HG02938 (cell line): ENCODE measurements around the gene NRCAM.

Source experiments
- ATAC-seq: cut with Tn5 transposase; IDR thresholded peaks from one replicate; pipeline ENCODE4 v1.9.1; 2021; ENCODE audit warnings: mild to moderate bottlenecking, moderate library complexity; ENCODE audit not compliant: unreplicated experiment

NRCAM gene

DNA sequence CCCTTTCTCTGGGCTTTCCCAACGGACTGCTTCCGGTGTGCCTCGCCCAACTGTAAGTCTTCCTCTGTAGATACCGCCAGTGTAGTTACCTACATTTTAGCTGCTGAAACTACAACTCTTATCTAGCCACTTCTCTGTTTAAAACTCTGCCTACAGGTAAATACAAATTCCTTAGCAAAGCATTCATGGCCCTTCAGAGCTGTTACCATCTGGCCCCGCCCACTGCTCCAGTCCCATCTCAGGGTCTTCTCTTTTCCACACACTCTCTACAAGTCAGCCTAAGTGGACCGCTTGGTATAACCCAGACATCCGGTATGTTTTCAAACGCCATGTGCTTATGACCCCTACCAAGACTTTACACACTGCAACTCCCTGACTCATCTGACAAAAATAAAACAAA lies 285.1 kb downstream of the NRCAM start:
- ATAC-seq, result no peak

DNA sequence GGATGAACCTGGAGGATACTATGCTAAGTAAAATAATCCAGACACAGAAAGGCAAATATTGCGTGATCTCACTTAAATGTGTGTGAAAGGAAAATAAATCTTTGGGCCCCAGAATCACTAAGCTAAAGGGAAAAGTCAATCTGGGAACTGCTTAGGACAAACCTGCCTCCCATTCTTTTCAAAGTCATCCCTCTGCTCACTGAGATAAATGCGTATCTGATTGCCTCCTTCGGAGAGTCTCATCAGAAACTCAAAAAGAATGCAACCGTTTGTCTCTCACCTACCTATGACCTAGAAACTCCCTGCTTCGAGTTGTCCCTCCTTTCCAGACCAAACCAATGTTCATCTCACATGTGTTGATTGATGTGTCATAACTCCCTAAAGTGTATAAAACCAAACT lies 286.0 kb downstream of the NRCAM start:
- no peak for ATAC-seq

DNA sequence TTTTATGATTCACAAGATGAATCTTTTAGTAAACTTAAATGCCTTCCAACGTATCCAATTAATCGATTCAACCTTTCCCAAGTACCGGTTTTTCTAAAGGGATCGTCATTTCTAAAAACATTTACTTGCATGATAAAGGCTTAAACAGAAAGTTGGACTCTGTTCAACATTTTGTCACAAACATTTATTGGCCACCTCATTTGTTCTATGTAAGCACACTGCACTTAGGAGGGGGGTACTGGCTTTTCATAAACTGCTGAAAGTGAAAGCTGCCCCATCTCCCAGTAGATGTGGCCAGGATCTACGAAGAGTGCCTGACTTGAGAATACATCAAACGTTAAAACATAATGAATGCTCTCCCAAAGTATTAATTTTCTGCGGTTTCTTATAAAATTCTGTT lies 288.8 kb downstream of the NRCAM start:
- ATAC-seq, result no peak

DNA sequence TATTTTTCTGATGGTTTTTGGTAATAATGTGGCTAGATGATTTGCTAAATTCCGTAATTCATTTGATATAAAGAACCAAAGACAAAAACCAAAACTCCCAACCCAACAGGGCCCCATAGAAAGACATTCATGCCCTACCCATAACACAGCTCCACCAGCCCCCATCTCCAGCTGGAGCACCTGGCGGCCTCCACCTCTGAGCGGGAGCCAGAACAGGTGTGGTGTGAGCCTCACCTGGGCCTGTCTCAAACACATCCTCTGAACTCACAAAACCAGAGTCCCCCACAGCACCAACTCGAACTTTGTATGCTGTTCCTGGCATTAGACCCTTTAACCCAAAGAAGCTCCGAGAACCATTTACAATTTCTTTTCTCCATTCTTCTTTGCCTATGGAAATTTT lies 289.5 kb downstream of the NRCAM start:
- ATAC-seq, result no peak

DNA sequence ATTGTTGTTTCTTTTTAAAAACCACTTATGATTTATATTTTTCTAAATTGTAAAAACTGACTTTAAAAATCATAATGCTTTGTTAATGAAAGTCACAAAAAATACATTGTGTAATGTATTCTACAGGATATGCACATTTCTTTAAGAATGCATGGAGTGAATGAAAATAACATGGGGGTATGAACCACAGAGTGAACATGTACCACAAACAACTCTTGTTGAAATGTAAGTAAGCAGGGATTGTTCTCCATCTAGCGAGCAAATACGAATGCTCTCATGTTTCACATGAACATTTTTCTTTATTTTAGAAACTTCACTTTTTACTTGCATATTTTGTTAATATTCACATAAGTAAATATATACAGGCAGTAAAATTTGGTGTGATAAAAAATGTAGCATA lies 290.5 kb downstream of the NRCAM start:
- no peak for ATAC-seq

DNA sequence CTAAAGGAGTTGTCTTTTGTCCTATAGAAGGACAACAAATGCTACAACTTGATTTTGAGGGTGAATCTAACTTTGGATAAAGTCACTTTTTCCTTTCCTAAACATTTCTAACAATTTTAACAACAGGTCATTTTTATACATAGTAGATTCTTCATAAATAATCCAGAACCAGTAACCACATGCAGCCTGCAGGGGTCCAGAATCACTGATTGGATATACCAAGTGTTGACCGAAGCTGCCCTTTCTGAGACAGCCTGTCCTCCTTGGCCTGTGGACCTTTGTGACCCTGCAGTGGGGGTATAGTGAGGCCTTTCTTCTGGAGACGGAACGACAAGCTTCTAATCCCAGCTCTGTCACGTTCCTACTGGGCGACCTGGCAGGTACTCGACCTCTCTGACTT lies 291.3 kb downstream of the NRCAM start:
- no peak for ATAC-seq

DNA sequence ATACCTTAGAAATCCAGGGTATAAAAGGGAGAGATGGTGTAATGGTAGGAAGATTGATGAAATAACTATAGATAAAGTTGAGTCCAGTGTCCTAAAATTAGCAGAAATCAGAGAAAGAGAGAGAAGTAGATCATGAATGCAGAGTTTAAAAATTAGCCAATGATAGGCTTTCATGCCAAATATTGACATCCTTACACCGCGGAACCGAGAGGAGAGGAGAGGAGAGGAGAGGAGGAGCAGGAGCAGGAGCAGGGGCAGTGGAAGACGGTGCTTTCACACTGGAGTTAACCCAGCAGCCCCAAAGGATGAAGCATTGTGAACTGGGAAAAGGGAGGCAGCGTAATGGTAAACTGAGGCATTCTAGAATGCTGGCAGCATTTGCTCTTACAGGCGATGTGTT lies 291.9 kb downstream of the NRCAM start:
- ATAC-seq, result no peak

DNA sequence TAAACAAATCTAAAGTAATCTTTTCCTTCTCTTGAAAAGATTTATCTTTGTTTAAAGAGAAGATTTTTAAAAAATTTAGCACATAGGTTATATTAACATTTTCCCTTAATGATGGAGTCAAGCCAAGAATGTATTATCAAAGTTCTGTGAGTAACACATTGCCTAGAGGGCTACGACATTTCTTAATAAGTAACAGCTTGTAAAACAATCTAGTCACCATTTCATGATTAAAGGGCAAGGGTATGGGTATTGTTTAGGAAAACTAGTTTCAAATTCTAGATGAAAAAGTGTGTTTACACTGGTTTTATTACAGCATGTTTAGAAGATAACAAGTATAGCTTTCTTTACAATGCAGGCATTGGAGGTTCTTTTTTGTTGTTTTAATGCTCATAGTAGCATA lies 297.5 kb downstream of the NRCAM start:
- no peak for ATAC-seq

DNA sequence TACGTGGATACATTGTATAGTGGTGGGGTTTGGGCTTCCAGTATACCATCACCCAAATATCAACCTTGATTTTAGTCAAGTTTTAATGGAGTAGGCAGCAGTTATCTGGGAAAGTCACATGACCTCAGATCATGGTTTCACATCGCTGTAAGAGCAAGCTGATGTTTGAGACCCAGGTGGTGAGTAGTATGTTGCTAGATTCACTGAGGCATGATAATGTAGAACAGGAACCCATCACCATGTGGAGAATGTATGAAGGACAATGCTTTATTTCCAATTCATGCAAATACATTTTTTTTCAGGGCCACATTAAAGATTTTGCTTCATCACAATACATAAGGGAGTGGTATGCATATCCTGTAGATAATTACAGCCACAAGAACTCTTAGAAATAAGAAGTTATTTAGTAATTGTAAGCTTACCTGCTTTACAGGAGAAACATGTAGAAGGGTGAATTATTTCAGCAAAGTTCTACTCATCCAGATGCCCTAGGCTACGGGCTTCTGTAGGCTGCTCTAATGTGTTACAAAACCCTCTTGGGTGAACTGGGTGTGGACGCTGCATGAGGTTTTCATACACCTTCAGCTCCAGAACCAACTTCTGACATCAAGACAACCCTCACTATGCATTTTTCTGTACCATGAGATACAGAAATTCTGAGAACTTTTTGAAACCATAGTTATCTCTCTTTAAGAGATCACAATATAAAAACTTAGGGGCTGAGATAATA lies 298.5 kb downstream of the NRCAM start:
- ATAC-seq, result no peak

DNA sequence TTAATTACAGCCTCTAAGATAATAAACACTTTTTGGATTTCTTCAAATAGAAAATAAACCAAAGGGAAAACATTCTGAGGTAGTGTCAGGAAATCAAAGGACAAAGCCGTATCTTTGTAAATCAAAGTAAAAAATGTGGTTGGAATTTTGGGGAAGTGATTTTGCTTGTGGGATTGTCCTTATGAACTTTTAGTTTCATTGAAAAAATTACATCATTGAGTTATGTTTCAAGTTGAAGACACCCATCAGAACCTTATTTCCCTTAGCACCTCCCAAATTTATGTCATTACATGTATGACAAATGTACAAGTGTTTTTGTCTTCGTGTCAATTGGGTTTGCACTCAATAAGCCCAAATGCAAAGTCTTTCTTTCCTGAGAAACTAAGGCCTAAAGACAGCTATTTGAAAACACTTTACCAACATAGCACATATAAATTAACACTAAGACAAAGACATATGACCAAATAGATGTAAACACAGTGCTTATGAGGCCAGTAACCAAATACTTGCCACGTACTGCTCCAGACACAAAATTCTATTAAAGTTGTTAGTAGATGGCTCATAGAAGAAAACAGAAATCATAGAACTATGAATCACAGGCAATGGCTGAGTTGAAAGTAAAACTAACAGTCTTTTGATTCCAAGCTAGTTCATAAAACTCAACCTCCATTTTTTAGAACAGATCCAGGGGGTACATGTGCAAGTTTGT lies 299.2 kb downstream of the NRCAM start:
- ATAC-seq, result no peak

DNA sequence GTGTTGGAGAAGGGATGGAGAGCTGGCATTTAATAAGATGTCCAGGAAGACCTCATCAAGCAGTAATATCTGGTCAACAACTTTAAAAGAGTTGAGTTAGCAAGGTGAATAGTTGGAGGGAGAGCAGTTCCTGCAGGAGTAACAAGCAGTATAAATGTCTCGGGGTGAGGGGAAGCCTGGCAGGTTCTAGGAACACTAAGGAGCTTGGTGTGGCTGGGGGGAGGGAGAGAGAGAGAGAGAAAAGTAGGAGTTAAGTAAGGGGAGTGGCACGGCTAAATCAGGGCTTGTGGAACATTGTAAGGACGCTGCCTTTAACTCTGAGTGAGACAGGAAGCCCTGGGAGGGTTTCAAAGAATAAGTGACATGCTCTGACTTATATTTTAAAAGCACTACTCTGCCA lies 304.0 kb downstream of the NRCAM start:
- ATAC-seq, result no peak

DNA sequence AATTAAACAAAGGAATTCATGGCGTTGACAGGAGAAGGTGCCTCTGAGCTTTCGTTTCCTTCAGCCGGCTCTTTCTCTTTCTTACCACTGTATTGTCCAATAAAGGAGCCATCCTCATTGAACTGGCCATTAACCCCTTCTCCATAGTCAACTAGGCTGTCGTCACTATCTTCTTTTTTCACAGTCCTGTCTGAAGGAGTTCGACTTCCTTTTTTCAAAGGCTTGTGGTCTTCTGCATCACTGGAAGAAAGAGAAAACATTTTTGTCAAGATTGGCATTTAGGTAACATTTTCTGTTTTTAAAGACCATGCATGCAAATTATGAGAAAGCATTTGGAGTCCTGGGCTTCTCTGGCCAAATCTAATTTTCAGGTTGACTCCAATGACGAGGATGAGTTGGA lies 306.3 kb downstream of the NRCAM start:
- ATAC-seq, result no peak

DNA sequence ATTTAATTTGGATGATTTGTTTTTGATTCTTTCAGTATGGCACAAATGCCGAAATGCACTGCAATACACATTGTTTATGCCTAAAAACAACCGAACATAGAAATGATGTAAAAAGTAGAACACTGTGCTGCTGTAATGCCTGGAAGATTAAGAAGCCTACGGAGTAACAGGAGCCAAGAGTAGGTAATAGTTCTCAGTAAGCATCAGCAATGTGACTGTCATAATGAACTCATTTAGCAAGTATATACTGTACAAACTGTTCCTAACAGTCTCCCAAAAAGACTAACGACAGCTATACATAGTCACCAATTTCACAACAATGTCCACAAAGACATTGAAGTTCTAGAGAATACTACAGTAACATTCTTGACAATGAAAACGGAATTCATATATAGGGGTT lies 307.1 kb downstream of the NRCAM start:
- ATAC-seq, result no peak

DNA sequence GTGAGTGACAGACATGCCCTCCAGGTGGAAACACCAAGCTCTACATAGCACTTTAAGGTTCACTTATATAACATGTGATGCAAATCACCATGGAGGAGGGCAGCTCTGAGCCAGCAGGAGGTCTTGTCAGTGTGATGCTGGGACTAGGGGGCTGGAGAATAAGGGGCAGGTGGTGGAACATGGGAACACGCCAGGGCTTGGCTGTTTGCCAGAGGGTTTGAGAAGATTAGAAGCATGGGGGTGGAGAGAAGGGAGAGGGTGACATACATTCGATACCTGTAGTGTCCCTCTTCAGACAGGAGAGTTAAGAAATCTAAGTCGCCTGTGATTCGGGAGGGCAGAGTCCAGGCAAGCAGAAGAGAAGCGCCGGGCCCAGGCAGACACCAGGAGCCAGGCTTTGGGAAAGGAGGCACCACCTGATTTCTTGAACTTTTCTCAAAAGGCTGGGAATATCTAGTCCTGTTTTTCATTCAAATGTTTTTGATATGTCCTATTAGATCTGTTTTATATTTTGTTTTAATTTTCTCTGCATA lies 309.1 kb downstream of the NRCAM start:
- ATAC-seq, result no peak

DNA sequence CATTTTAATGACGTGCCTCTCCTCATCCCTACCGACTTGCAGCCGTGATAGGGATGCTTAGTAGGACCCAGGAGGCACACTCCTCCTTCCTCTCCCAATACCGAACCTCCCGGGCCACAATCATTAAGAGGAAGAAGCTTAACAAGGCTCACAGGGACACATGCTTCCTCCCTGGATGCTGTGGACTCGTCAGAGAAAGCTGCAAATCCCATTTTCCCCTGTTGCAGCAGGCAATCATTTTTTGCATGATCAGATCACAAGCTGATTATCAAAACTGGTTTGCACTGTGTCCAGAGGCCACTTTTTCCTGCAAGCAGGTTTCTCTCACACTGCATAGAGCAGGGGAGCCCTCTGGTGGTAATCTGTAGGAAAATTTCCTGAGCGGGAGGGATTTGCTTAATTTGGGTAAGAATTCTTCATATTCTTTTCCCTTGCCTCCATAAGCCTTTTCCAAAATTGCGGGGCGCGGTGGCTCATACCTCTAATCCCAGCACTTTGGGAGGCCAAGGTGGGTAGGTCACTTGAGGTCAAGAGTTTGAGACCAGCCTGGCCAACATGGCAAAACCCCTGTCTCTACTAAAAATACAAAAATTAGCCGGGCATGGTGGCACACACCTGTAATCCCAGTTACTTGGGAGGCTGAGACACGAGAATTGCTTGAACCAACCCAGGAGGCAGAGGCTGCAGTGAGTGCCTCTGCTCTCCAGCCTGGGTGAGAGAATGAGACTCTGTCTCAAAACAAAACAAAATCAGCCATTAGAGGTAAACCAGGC lies 310.0 kb downstream of the NRCAM start:
- peak; percentile 57 for ATAC-seq

DNA sequence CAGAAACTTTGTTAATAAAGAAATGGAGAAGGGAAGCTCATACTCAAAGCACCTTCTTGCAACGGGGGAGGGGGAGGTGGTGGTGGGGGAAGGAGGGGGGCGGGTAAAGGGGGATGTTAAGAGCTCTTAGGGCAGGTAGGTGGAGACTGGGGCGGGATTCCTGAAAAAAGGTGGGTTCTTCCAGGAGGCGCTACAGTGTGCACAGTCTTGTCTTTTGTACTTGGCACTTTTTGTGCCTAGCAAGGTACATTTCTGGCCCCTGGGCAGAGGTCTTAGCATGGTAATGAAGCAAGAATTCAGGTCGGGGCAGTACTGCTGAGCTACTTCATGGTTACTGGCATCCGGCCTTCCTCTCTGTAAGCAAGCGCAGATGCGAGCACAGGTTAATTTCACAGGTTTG lies 310.8 kb downstream of the NRCAM start:
- no peak for ATAC-seq

DNA sequence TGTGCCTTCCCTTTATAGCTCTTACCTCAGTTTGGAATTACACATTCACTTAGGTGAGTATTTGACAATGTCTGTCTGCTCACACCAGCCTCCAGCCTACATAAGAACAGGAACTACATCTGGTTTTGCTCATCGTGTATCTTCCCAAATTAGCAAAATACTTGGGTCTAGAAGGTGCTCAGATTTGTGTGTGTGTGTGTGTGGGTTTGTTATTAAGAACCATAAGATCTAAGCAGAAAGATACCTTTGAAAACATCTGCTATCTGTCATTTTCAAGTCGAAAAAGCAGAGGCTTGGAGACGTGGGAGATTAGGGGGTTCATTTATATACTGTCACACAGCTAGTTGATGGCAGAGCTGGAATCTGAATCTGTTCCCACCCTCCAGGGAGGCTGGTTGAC lies 311.3 kb downstream of the NRCAM start:
- no peak for ATAC-seq

DNA sequence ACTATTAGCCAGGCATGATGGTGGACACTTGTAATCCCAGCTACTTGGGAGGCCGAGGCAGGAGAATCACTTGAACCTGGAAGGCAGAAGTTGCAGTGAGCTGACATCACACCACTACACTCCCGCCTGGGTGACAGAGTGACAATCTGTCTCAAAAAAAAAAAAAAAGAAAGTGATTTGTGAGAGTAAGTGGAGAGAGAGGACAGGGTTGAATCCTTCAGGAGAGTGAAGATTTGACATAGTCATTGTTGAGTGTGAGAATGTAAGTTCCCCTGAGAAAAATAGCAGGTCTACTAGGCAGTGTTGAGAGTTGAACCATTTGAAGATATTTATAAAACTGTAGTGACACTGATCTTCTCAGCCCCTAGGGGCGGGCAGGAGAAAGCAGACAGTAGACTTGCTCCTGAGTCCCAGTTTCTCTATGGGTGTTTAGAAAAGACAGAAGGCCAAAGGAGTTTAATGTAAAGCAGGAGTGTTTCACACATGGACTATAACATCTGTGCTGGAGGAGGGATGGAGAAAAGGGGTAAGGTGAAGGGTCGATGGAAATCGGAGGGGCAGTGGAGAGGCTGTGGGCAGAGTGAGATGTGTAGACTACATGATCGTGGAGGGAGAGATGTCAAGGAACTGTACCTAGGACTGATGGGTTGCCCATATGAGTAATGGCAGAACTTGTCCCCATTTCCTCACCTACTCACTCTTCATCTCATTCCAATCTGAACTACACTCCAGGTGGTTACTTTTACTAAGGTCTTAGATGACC lies 312.4 kb downstream of the NRCAM start:
- no peak for ATAC-seq

DNA sequence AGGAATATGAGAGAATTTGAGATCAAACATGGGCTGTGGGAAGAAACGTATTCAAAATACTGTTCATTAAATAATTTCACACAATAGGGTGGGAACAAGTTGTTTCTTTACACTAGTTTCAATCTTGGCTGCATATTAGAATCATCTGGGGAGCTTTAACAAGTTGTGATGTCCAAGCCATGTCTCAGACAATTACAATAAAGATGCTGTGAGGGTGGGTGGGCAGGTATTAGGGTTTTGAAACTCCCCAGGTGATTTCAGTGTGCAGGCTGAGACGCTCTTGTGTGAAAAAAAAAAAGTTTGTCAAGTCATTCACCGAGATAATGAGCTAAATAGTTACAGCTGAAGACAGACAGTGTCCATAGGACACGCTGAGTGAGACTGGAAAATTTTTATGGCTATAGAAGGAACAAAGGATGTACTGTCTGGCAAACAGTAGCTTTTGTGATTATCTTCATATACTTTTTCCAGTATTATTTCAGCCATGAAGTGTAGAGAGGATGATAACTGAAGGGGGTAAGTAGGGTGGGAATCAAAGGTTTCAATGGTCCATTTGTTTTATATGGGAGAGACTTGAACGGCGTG lies 313.5 kb downstream of the NRCAM start:
- no peak for ATAC-seq

DNA sequence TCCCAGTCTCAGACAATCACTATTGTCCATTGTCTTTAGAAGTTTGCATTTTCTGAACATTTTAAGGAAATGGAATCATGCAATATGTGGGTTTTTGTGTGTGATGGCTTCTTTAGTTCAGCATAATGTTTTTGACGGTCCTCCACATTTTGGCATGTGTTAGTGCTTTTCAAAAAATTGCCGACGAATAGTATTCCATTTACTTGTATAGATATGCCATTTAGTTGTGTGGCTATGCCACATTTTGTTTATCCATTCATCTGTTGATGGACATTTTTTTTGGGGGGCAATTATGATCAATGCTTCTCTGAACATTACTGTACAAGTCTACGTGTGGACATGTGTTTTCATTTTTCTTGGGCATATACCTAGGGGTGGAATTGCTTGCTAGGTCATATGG lies 314.1 kb downstream of the NRCAM start:
- no peak for ATAC-seq

DNA sequence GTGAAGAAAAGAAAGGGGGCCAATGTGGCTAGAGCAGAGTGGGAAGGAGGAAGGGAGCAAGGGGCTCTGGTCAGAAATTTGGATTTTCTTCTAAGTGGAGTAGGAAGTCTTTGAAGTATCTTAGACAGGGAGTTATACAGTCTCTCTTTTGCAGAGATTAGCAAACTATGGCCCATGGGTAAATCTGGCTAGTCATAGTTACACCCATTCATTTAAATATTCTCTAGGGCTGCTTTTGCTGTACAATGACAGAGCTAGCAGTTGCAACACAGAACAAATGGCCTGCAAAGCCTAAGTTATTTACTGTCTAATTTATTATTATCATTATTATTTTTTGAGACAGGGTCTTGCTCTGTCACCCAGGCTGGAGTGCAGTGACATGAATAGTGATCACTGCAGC lies 315.6 kb downstream of the NRCAM start:
- no peak for ATAC-seq
